Smooth muscle cell (in vitro differentiated cells): ENCODE measurements around the gene WNT6. TPM values are rescaled to one million over a fixed set of nuclear protein-coding genes. Genes with fewer than 3 reads are reported as not detected.

ENCODE experiments used
- DNase-seq: peaks from one replicate; lab custom pipeline; 2025; ENCODE audit not compliant: unreplicated experiment; lab: John Stamatoyannopoulos, UW
- H2AFZ ChIP-seq: fragments of 200-600 bp; sonication (generic); 2 replicates; pipeline ENCODE4 v1.6.0; 2016; ENCODE audit warnings: antibody characterized with exemption, low read depth, mild to moderate bottlenecking
- H3F3A ChIP-seq: fragments of 200-600 bp; sonication (generic); 2 replicates; pipeline ENCODE4 v1.6.0; 2017; ENCODE audit warnings: antibody characterized with exemption, low read depth
- H3K27ac ChIP-seq: fragments of 200-600 bp; sonication (generic); 2 replicates; pipeline ENCODE4 v1.5.1; 2016; ENCODE audit warnings: low read depth, mild to moderate bottlenecking
- H3K27me3 ChIP-seq: fragments of 200-600 bp; sonication (generic); 2 replicates; pipeline ENCODE4 v1.6.1; 2016; ENCODE audit warnings: low read depth, mild to moderate bottlenecking
- H3K36me3 ChIP-seq: fragments of 200-600 bp; sonication (generic); 2 replicates; pipeline ENCODE4 v1.5.1; 2016; ENCODE audit warnings: low read depth
- H3K4me1 ChIP-seq: fragments of 200-600 bp; sonication (generic); 2 replicates; pipeline ENCODE4 v1.5.1; 2016; ENCODE audit warnings: low read depth
- H3K4me2 ChIP-seq: fragments of 200-600 bp; sonication (generic); 2 replicates; pipeline ENCODE4 v1.6.0; 2016; ENCODE audit warnings: mild to moderate bottlenecking
- H3K4me3 ChIP-seq: fragments of 200-600 bp; sonication (generic); 2 replicates; pipeline ENCODE4 v1.5.1; 2016; ENCODE audit warnings: mild to moderate bottlenecking
- H3K79me2 ChIP-seq: fragments of 200-600 bp; sonication (generic); 2 replicates; pipeline ENCODE4 v1.6.0; 2016; ENCODE audit warnings: low read depth, mild to moderate bottlenecking
- H3K9ac ChIP-seq: fragments of 200-600 bp; sonication (generic); 2 replicates; pipeline ENCODE4 v1.6.0; 2016; ENCODE audit warnings: low read depth
- H3K9me3 ChIP-seq: fragments of 200-600 bp; sonication (generic); replicated peaks from 2 replicates; pipeline ENCODE4 v1.5.1; 2016; ENCODE audit warnings: low read depth
- H4K20me1 ChIP-seq: fragments of 200-600 bp; sonication (generic); 2 replicates; pipeline ENCODE4 v1.6.0; 2016; ENCODE audit warnings: low read depth
- CTCF ChIP-seq: fragments of 200-600 bp; sonication (generic); IDR thresholded peaks from 2 replicates; pipeline ENCODE4 v1.5.1; 2017; ENCODE audit warnings: borderline replicate concordance, mild to moderate bottlenecking, antibody characterized with exemption; ENCODE audit not compliant: insufficient read depth, poor library complexity, severe bottlenecking
- WGBS: methylation state at CpG from one replicate; pipeline ENCODE4 v1.1.7; 2016; ENCODE audit warnings: low lambda C conversion rate; 5-methylcytosine and 5-hydroxymethylcytosine counted together
- polyA plus RNA-seq: library from polyadenylated mRNA; unstranded; fragments of >200 nt; fragmentation: Nextera tagmentation; extraction: Ambion mirVana; gene quantifications from 2 replicates; pipeline ENCODE4 v1.2.1, GENCODE V29; 2016
- total RNA-seq: library from RNA; depleted of rRNA; stranded (reverse); fragments of >200 nt; gene quantifications from 2 replicates; pipeline ENCODE4 v1.2.3, GENCODE V29; 2014

WNT6 gene
- total and polyA plus RNA-seq, 2 experiments from 2014 or later, result 7.9 to 12.1 TPM

- no peaks in the 10 kb centered on the region for H3K4me1 ChIP-seq
- H3K9me3 ChIP-seq, result no peaks in the 10 kb centered on the region
- no peaks in the 10 kb centered on the region for H3K36me3 ChIP-seq
- no peak overlapping the region for H3K4me3 ChIP-seq
- no peak for DNase-seq
- no peaks in the 10 kb centered on the region for H4K20me1 ChIP-seq
- WGBS, result 95% methylated on average over 5 of the region's 5 CpGs
- H3K27ac ChIP-seq, result no peak overlapping the region
- no peaks in the 10 kb centered on the region for H3K27me3 ChIP-seq
- no peak overlapping the region for H2AFZ ChIP-seq
- H3K4me2 ChIP-seq, result no peak overlapping the region
- H3F3A ChIP-seq, result no peaks in the 10 kb centered on the region
- no peak overlapping the region for H3K9ac ChIP-seq
- no peaks in the 10 kb centered on the region for H3K79me2 ChIP-seq
- TF ChIP-seq CTCF, result no peak
These were observed 46.7 kb upstream of the WNT6 start for GRCh38 chr2:218812861-218813260.

GRCh38 chr2:218813771-218814460 lies 45.7 kb upstream of the WNT6 start:
- Histone ChIP-seq H3K4me1 (no peaks in the 10 kb centered on the region), H2AFZ (no peak overlapping the region), H3K27ac (no peak overlapping the region), H3K27me3 (no peaks in the 10 kb centered on the region), H3K9ac (no peak overlapping the region), H3F3A (no peaks in the 10 kb centered on the region), H3K36me3 (no peaks in the 10 kb centered on the region), H3K4me3 (no peak overlapping the region), H3K79me2 (no peaks in the 10 kb centered on the region), H3K9me3 (no peaks in the 10 kb centered on the region), H3K4me2 (no peak overlapping the region), H4K20me1 (no peaks in the 10 kb centered on the region)
- WGBS, result 92% methylated on average over 11 of the region's 11 CpGs
- no peak for DNase-seq
- TF ChIP-seq CTCF, result no peak

- H2AFZ ChIP-seq, result no peak overlapping the region
- DNase-seq, result no peak
- H3K4me2 ChIP-seq, result no peak overlapping the region
- no peaks in the 10 kb centered on the region for H4K20me1 ChIP-seq
- H3K36me3 ChIP-seq, result no peaks in the 10 kb centered on the region
- no peaks in the 10 kb centered on the region for H3K79me2 ChIP-seq
- no peaks in the 10 kb centered on the region for H3F3A ChIP-seq
- H3K27ac ChIP-seq, result no peak overlapping the region
- H3K9ac ChIP-seq, result no peak overlapping the region
- no peak for TF ChIP-seq CTCF
- H3K27me3 ChIP-seq, result no peaks in the 10 kb centered on the region
- H3K4me1 ChIP-seq, result no peaks in the 10 kb centered on the region
- H3K9me3 ChIP-seq, result no peaks in the 10 kb centered on the region
- WGBS, result 96% methylated on average over 13 of the region's 13 CpGs
- no peak overlapping the region for H3K4me3 ChIP-seq
These were observed 44.9 kb upstream of the WNT6 start for GRCh38 chr2:218814540-218815243.
